HG02852 (cell line): ENCODE data around the gene DOP1B.
"Not testable (repeated sequence)": the region's sequence is repeated elsewhere in the genome, so short reads cannot be mapped to it uniquely, and the experiment has no call there.

ENCODE experiments used
- ATAC-seq: cut with Tn5 transposase; IDR thresholded peaks from one replicate; pipeline ENCODE4 v1.9.1; 2021; ENCODE audit warnings: mild to moderate bottlenecking, moderate library complexity; ENCODE audit not compliant: unreplicated experiment

DOP1B gene

GRCh38 chr21:36132696-36133095 is 23.9 kb upstream of the DOP1B start:
- ATAC-seq, result no peak

- peak; percentile 12 for ATAC-seq
Observed at GRCh38 chr21:36134803-36135390, 21.7 kb upstream of the DOP1B start, which contains the start of gene CBR3. Gene CBR3 (plus strand): TSS chr21:36135079. CDS start chr21:36135193, 114 bp downstream.

DNA sequence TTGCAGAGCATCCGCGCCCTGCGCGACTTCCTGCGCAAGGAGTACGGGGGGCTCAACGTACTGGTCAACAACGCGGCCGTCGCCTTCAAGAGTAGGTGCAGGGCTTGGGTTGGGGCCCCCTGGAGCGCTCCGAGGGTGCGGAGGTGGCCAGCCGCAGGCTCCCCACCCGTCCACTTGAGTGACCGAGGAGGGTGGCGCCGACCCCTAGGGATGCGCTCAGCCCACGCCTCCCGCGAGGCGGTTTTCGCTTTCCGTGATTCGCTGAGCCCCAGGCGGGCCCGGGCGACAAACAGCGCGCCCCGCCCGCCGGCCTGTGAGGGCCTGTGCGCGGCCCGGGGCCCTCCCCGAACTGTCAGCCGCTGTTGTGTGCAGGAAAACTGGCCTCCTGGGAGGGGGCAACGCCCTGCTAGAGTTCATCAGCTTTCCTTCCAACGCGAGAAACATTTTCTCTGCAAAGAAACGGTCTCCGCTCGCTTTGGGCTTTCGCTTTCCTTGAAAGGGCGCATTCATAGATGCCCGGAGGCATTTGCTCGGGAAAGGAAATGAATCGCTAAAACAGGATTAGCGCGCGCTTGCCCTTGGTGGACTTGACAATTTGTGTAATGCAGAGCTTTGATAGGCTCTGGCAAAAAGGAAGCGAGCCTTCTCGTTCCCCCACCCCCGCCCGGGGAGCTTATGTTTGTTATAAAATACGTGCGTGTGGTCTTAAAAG is 21.1 kb upstream of the DOP1B start:
- peak; percentile 65 for ATAC-seq

GRCh38 chr21:36139791-36140190 is 16.8 kb upstream of the DOP1B start:
- not testable (repeated sequence) for ATAC-seq

DNA sequence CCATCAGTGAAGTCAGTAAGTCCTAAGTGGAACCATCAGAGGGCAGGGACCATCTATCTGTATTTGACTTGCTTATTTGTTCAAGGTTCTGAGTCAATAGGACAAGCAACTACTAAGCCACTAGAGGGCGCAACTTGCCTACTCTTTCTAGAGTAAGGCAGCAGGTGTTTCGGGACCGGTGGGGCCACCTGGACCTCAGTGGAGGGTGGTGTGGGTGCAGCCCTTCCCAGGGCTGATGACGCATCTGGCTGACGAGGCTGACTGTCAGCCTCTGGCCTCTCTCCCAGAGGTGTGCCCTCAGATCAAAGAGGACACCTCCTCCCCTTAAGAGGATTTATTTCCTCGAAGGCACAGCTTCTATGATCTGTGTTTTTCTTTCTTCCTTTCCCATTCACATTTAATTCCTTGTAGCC is 15.1 kb upstream of the DOP1B start:
- peak; percentile 79 for ATAC-seq

GRCh38 chr21:36144233-36144632 is 12.4 kb upstream of the DOP1B start:
- ATAC-seq, result not testable (repeated sequence)

- ATAC-seq, result no peak
Observed at GRCh38 chr21:36145259-36145658, 11.4 kb upstream of the DOP1B start.

DNA sequence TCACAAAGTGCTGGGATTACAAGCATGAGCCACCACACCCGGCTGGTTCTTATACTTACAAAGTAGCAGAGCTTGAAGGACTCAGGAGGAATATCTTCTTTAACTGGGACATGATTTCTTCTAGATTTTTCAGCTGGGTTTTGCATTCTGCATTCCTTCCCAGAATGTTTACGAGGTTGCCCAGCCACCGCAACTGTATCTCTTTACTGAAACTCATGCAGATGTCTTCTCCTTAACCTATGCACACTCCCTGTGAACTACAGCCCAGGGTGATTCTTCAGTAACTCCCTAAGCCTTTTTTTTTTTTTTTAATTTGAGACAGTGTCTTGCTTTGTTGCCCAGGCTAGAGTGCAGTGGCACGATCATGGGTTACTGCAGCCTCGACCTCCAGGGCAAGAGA is 8.7 kb upstream of the DOP1B start:
- ATAC-seq, result no peak

- ATAC-seq, result no peak
Observed at GRCh38 chr21:36148886-36149285, 7.7 kb upstream of the DOP1B start.

DNA sequence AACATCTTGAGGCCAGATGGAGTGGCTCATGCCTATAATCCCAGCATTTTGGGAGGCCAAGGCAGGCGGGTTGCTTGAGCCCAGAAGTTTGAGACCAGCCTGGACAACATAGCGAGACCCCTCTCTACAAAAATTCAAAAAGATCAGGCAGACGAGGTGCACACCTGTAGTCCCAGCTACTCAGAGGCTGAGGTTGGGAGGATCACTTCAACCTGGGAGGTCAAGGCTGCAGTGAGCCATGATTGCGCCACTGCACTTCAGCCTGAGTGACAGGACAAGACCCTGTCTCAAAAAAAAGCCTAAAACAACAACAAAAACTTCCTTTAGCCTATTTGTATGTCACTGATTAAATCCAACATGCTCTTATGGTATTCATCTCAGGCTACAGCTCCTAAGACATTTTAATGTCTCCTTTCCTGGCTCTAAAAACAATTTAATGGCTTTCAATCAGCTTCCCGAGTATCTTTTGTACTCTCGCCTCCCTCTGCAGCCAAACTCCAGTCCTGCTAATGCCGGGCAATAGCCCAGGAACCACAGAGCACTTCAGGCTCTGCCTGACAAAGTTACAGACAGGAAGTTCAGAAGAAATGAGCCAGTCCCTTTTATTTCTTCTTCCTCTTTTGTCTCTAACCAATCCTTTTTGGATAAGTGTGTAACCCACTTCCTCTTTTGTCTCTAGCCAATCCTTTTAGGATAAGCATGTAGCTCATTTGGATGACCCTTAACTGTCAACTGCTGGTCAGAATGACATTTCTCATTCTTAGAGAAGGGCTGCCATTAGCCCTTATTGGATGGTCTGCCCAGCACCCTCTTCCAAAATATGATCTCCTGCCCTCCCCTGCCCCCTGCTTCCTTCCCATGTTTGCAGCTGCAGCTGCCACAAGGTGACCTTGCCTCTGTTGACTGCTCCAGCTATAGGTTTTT is 6.6 kb upstream of the DOP1B start:
- ATAC-seq, result peak; percentile 82

DNA sequence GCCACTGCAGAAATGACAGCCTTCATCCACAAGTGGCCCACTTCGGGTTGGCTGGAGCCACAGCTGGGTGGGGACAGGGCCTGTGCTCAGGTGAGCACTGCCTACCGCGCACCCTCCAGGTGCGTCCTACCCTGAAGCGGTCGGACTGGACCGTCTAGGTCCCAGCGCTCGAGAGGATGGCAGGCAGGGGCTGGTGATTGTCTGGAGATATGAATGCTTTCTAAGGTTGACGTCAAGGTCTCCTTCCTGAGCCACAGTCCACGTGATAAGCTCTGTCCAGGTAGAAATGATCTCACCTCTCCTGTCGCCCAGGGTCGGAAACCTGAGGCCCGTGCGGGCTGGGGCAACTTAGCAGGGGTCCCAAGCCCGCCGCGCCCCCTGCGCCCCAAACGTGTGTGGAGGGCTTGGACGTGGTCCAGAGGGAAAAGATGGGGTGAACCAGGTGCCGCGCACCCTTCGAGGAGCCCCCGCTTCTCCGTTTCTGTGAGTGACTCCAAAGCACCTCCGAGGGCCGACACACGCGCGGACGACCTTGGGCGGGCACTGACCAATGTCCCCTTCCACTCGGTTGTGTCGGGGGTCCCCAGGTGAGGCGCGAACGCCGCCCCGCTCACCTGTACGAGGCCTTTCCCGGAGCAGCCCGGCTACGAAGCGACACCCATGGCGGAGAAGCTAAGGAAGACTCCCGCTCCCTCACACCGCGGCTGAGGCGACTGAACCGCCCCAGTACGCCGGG is 853 bp upstream of the DOP1B start:
- no peak for ATAC-seq

DNA sequence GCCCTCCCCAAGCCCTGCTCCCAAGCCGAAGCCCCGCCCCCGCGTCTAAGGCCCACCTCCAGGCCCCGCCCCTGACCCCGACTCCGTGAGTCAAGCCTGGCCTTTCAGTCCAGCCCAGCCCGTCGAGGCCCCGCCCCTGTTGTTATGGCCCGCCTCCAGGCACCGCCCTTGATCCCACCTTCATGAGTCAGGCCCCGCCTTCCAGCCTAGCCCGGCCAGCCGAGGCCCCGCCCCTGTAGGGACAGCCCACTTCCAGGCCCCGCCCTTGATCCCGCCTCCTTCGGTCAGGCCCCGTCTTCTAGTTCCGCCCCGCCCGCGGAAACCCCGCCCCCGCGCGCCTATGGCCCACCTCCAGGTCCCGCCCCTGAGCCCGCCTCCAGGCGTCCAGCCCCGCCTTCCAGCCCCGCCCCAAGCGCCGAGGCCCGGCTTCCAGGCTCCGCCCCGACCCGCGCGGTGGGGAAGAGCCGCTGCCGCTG is 247 bp upstream of the DOP1B start:
- ATAC-seq, result peak; percentile 82

DNA sequence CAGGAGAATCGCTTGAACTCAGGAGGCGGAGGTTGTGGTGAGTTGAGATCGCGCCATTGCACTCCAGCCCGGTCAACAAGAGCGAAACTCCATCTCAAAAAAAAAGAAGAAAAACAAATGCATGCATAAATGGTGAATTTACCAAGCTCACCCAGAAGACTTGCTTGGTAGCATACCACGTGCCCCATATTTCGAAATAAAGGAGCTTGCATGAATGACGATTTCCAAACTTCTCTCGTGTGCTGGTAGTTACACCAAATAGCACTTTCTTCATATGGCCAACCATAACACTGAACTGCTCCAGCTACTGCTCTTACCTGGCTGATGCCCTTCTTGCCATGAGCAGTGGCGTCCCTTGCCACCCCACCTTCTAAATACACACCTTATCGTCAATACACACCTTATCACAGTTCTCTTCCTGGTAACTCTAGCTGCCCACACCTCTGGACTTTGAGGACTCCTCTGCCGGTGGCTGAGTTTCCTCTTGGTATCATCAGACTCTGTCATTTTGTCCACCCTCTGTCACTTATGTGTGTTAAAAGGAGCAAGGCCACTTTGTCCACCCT is 2.8 kb downstream of the DOP1B start:
- ATAC-seq, result no peak

GRCh38 chr21:36160850-36161178 is 4.2 kb downstream of the DOP1B start:
- no peak for ATAC-seq

GRCh38 chr21:36162631-36163030 is 6.0 kb downstream of the DOP1B start:
- ATAC-seq, result no peak

- ATAC-seq, result no peak
Observed at GRCh38 chr21:36163750-36164741, 7.4 kb downstream of the DOP1B start.

- ATAC-seq, result no peak
Observed at GRCh38 chr21:36165356-36165755, 8.7 kb downstream of the DOP1B start.

DNA sequence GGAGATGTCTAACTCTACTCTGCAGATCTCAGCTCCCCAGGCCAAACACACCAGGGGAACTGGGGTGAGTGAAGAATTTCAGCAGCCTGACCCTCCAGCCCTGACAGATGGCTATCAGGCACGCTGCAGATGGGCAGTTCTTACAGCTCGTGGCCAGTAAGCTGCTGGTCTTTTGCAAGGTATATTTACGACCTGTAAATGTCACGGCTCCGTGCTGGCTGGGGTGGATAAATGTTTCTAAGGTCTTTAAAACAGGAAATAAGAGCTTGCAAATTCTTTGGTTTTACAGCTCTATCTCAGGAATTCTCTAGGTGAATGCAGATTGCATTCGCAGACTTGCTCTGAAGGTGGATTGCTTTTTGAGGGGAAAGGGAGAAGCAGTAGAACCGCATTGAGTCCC is 10.1 kb downstream of the DOP1B start:
- ATAC-seq, result no peak

- ATAC-seq, result no peak
Observed at GRCh38 chr21:36167541-36167940, 10.9 kb downstream of the DOP1B start.
